Myometrial cell (primary cell): ENCODE data around the gene NUF2. TPM values are rescaled to one million over a fixed set of nuclear protein-coding genes. Genes with fewer than 3 reads are reported as not detected.

Experiments
- total RNA-seq: library from RNA; depleted of rRNA; stranded (reverse); fragments of >200 nt; gene quantifications from 2 replicates; pipeline ENCODE4 v1.2.3, GENCODE V29; 2015

NUF2 gene
- 25.7 and 27.5 TPM in 2 replicates for total RNA-seq

GRCh38 chr1:163321311-163322305 lies at the start of gene NUF2:
Gene NUF2, plus strand, starts transcription at chr1:163321954. Its CDS starts 4,098 bp downstream, at chr1:163326052.

Other genes with a start within 250 kb of the NUF2 start
- gene RGS5, start 119.0 kb upstream of the NUF2 start, total RNA-seq, result 1.4 and 4.4 TPM in 2 replicates